SW 1271 (cell line): Measurements from ENCODE around the gene DKK2.

Experiments
- DNase-seq, 2 experiments: peaks; one replicate each; lab custom pipeline; 2025; lab: John Stamatoyannopoulos, UW

The DKK2 gene

DNA sequence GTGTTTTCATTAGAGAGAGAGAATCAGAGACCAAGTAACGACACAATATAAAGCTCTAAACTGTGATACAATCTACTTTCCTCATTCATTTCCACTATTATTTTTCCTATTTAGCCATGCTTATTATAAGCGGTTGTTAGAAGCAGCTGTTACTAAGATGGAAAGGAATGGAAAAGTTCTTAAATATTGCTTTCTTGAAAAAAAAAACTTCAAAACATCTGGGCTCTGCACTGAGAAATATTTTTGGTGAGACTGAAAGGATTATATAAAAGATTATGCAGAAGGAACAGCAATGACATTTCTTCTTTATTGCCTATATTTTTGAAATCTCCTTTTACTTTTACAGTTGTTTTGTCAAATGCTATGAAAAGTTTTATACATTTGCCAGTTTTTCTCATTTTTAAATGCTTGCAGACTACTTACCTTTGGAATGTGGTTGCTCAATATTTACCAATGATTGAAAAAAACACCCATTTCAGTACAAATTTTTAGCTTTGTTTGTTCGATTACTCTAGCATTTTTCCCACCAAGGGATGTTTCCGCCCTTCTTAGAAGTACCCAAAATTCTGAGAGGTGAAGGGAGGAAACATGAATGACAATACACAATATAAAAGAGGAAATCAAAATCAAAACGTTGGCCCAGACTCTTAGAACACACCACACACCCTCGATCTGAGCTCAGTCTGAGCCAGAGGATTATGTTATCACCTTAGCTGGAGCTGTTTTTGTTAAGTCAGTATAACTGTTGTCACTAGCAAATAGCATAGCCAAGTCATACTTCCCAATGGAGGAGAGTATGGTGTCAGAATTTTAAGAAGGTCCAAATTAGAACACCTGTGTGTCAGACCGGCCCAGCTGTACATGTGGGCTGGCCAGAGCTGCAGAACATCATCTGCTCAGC is 18.4 kb downstream of the DKK2 start:
- DNase-seq: no peak

DNA sequence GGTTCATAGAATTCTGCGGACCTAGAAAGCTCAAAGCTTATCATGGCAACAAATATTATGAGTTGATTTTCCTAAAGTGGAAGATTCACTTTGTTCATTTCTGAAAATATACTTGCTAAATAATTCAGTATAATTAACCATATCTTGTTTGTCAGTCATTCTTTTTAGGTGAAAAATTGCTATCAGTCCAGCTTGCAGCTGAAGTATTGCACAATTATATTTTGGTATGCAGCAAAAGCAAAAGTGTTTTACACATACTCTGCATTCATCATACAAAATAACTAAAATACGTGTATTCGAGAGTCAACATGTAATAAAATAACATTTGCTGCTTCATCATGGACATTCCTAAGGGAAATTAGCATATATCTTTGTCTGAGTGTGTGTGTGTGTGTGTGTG is 24.8 kb downstream of the DKK2 start:
- no peak for DNase-seq

DNA sequence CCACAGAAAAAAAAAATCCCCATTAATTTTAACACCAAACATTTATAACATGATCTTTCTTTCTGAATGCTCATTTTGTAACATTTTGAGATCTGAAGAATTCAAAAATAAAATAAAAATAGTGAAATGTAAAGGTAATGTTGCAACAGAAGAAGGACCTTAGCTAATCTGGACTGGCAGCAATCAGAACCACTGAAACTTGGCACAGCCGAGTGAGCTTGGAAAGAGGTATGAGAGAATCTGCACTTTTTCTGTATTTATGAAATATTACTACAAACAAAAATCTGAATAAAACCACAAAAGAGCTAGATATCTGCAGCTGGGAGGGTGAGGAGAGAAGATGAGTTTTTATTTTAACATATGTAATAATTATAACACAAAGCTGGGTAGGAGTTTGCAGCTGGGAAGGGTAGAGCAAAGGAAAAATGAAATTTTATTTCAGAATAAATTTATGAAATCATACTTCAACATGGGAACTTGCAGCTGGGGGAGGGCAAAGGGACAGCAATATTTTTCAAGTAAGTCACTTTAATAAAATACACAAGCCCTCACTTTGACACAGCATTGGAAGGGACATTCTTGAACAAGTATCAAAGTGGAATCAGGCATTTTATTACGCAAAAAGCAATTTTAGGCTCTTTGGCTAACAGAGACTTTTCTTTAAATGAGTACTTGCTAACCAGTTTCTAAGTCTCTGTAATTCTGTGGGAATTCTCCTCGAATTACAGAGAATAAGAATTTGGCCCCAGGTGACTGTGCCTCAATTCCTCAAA is 26.7 kb downstream of the DKK2 start:
- DNase-seq: no peak

DNA sequence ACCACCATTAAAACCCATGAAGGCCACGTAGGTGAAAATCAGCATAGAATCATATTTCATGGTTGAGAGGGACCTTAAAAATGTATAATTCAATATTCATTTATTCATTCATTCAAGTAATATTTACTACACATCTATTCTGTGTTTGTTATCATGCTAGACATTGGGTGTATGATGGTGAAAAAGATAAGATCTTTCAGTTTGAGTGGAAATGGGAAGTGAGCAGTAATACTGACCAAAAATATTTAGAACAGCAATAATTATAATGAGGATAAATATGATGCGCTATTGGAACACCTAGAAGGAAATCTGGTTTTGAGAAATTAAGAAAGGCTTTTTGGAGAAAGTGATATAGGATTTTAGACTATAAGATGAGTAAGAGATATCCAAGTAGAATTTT is 28.0 kb downstream of the DKK2 start:
- no peak for DNase-seq

DNA sequence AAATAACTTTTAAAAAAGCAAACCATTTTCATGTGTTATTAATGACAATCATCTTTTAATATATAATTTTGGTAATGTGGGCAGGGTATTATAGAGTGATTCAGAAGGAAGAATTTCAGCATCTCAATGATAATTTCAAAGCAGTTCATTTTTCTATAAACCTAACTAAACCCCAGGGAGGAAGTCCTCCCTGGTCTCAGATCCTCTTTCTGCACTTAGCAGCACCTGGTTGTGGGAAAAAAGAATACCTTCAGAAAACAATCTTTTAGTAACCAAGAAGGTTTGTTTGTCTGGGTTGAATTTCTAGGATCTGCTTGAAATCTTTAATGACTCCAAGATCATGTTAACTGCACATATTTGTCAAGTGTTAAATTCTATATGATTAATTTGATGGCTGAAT is 29.9 kb downstream of the DKK2 start:
- no peak for DNase-seq

- no peak for DNase-seq
These were observed 39.6 kb downstream of the DKK2 start for GRCh38 chr4:106996490-106996889.

GRCh38 chr4:106993827-106994226 is 42.3 kb downstream of the DKK2 start:
- no peak for DNase-seq

DNA sequence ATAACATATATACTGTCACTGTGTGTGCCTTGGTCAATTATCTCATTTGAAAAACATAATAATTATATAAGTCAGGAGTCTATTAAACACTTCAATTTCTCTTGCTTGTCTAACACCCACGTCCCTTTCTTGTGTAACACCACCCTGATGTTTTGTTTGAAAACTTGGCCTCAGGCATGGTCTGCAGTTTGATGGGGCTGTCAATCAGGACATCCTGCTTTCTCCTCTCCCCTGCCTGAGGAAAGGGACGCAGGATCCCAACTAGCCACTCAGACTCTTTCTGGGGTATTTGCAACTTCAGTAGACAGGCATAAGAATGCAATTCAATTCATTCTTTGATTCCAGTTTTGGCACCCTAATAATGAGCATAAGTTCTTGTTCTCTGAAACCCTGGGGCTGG is 48.8 kb downstream of the DKK2 start:
- DNase-seq: no peak

GRCh38 chr4:106986486-106986885 is 49.6 kb downstream of the DKK2 start:
- no peak for DNase-seq

GRCh38 chr4:106985830-106986229 is 50.3 kb downstream of the DKK2 start:
- DNase-seq: no peak

- DNase-seq: no peak
These were observed 53.4 kb downstream of the DKK2 start for GRCh38 chr4:106982711-106983211.

DNA sequence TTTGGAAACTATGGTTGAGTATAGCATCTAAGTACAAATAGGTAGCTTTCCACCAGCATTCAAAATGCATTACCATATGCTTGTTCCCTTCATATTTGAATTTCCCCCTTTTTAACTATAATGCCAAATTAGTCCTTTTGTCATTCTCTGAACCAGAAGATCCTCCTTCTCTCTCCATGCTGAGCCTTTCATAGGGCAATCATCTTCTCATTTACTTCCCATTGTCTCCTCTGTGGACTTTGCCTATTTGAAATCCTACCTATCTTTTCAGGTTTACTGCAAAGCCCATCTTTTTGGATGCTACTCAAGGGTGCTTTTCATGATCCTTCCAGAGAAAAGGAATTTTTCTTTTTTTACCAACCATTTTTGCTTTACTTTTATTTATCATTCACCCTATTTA is 54.7 kb downstream of the DKK2 start:
- DNase-seq: no peak

DNA sequence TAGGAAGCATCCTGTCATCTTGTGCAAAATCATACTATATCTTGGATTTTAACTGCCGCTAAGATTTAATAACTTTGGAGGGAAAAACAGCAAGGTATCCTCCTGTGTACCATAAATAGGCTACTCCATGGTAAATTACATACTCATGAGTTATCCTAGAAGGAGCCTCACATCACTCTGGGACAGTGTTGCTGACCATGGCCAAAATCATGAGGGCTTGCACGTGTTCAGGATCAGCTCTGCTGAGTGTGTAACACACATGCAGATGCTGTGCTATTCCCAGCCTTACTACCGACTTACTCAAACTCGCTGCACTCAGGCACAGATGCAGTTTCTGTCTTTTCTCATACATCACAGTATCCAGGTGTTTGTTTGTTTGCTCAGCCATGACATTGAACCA is 56.6 kb downstream of the DKK2 start:
- DNase-seq: no peak

- DNase-seq: no peak
These were observed 57.9 kb downstream of the DKK2 start for GRCh38 chr4:106978046-106978774.

DNA sequence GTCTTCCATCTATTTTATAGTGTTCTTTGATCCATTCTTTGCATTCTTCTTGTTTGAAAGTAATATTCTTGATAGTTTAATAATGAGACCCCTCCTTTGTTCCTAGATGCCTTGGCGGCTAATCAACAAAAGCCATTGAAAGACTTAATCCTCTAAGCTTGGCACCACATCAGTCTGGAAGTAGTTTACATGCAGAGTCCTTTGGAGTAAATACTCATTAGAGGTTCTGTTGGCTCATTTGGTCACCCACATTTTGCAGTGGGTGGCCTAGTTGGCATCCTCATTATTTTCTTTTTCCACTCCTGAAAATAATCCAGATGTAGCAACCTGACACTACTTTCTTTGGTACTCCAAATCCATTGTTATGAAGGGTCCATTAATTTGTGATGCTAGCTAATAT is 64.5 kb downstream of the DKK2 start:
- DNase-seq: no peak

DNA sequence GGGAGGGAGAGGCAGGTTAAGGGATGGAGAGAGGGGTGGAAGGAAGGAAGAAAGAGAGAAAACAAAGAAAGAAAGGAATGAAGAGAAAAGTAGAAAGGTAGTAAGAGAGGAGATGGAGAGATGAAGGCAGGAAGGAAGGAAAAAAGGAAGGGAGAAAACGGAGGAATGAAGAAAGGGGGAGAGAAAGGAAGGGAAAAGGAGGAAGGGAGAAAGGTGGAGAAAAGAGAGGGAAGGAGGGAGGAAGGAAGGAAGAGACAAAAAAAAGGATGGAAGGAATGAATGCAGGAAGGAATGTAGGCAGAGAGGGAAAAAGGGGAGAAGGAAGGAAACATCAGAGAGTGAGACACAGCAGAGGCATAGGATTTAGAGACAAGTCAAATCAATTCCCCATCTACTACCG is 68.2 kb downstream of the DKK2 start:
- no peak for DNase-seq

GRCh38 chr4:106953036-106953705 is 82.9 kb downstream of the DKK2 start:
- DNase-seq: no peak

- no peak for DNase-seq
These were observed 84.2 kb downstream of the DKK2 start for GRCh38 chr4:106951891-106952290.

DNA sequence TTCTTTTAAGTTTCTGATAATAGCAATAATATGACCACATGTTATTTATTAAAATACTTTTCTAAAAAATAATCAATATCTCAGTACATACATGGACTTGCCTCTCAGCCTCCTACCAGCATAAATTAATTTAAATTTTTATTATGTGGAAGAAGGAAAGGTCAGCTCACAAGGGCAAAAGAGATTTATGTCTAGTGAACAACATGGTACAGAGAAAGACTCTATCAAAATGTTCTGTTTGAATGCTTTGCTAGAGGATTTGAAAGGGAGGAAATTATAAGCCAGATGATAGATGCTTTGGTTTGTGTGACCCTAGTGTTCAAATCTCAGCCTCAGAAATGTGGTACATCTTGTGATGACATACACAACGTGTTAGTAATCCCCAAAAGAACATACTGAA is 94.3 kb downstream of the DKK2 start:
- DNase-seq: no peak

DNA sequence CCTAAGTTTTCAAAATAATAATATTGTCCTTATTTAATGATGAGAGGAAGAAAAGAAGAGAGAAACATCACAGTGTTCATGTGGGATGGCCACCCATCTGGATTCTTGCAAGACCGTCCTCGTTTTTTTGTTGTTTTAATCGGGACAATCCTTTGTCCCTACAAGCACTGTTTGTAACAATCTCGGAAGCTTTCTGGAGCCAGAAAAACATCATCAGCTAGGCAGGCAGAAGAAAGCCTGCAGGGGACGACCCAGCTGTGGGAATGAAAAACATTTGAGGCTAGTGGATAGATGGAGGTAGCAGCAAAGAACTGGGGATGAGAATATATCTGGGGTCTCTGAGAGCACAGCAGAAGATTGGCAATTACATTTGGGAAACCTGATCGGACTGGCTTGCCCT is 105.6 kb downstream of the DKK2 start:
- no peak for DNase-seq

DNA sequence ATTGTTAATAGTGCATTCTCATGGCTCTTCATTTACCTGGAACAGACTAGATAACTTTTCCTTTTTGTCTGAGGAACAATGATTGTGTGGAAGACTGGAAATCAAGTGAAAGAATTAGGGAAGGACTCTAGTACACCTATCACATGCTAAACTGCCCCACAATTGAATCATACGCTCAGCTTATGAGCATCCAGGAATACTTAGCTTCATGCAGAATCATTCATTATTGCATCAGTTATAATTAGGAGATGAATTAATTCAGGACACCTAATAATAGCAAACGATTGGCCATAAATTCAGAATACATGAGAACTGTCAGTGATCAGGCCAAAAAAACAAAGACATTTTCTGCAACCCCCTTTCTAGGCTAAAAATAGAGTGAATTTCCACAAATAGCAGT is 106.9 kb downstream of the DKK2 start:
- no peak for DNase-seq

DNA sequence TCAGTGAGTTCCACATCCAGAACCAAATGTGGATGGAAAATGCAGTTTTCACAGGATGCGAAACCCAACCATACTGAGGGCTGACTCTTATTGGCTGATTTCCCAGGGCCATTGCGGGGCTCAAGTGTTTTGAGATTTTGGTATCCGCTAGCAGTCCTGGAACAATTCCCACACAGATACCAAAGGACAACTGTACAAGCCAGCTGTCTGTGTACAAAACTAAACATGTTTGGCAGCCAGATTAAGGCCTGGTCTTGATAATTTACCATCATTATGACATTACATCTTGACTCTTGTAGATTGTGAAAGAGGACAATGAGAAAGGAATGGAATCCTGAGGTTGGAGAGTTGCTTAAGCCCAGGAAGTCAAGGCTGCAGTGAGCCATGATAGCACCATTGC is 121.9 kb downstream of the DKK2 start:
- DNase-seq: no peak
